GM12801 (cell line): ENCODE measurements around the gene KCNIP4.

Experiments used
- CTCF ChIP-seq: IDR thresholded peaks from one replicate; pipeline ENCODE4 v1.5.1; 2011; ENCODE audit warnings: control low read depth; ENCODE audit not compliant: insufficient read length; ENCODE audit errors: extremely low read depth

KCNIP4 gene

GRCh38 chr4:20878806-20879205, 1069.8 kb downstream of the KCNIP4 start:
- no peak for TF ChIP-seq CTCF

- TF ChIP-seq CTCF, result no peak
Observed at GRCh38 chr4:20870436-20870835, 1078.1 kb downstream of the KCNIP4 start.

- TF ChIP-seq CTCF, result no peak
Observed at GRCh38 chr4:20868108-20868507, 1080.5 kb downstream of the KCNIP4 start.

GRCh38 chr4:20860878-20861277, 1087.7 kb downstream of the KCNIP4 start:
- TF ChIP-seq CTCF, result no peak

GRCh38 chr4:20859097-20859781, 1089.3 kb downstream of the KCNIP4 start:
- no peak for TF ChIP-seq CTCF

GRCh38 chr4:20857081-20857480, 1091.5 kb downstream of the KCNIP4 start:
- no peak for TF ChIP-seq CTCF

GRCh38 chr4:20847124-20847747, 1101.3 kb downstream of the KCNIP4 start:
- TF ChIP-seq CTCF, result no peak
